SKM-1 (cell line): ENCODE data around the gene OXGR1.
"Not testable (repeated sequence)": the region's sequence is repeated elsewhere in the genome, so short reads cannot be mapped to it uniquely, and the experiment has no call there.

Experiments used
- DNase-seq: peaks from one replicate; lab custom pipeline; 2025; ENCODE audit not compliant: unreplicated experiment; lab: John Stamatoyannopoulos, UW

The OXGR1 gene

DNA sequence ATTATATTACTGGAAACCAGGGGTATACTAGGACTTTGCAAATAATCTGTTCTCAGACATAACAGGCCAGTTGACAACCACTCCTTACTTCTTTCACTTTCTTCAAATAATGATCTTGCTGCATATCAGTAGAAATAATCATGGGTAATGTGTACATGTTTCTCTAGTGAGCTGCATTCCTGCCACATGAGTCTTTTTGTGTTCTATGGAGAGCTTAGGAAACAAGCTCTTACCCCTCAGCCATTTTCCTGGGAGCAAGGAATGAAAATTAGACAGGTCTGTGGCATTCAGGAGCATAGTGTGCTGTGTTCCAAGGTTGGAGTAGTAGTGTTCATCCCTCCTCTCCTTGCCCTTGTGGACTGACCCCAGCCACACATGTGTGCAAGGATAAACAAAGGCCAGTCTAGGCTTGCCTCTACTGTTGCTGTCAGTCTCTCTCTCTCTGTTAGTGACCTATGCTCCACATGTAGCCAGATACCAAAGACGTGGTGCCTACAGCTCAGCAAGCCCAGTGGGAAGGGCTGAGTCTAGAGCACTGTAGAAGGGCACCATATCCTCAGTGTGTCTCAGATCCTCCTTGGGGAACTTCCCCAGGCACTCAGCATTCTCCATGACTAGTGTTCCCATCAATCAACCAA, 11.5 kb upstream of the OXGR1 start:
- DNase-seq = no peak

- no peak for DNase-seq
These were observed 10.6 kb upstream of the OXGR1 start for GRCh38 chr13:97004886-97005285.

DNA sequence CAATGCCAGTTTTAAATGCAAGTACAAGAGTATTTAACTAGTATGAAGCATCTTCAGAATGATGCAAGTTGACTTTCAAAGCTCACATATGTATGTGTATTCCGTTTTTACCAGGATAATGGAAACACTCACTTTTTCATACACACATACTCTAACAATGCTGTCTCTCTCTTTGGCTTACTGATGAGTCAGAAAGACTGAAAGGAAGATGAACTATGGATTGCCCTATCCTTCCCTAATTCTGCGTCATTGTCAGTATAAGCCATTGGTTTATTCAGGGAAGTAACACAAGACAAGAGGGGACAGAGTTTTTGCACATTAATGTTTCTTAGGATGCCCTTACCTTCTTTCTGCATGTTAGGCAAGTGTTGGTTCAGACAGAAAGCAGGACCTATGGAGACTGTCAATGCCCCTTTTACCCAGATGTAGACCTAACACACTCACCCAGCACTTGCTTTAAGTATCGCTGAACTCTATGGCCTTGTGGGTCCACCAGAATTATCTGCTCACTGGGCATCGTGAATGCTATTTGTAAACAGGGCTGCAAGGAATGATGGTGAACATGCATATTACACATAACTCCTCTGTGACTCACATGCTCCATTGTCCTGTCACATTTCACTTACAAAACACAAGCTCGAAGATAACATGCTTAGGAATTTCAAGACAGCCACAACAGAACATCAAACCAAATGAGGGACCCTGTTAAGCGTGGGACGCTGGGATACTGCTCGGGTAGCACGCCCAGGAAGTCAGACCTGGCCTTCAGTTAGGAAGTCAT, 10.0 kb upstream of the OXGR1 start:
- no peak for DNase-seq

- DNase-seq = no peak
These were observed 8.8 kb upstream of the OXGR1 start for GRCh38 chr13:97003071-97003470.

DNA sequence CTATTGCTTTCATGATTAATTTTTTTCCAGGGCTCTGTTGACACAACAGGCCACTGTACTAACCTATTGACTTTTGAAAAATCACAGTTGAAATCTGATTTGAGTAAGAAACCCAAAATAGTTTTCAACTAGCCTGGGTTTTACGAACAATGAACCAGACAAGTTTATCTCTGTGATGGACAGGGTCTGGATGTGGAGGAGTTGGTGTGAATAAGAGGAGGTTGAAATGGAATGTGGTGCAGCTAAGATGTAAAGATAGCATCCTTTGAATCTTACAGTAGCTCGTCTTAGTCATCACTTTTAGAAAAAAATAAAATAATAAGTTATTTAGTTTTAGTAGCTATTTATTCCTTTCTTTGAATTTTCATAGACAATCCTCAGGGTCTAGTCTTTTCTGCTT, 8.3 kb upstream of the OXGR1 start:
- DNase-seq = no peak

- peak; percentile 19 for DNase-seq
These were observed 7.4 kb upstream of the OXGR1 start for GRCh38 chr13:97001636-97002035.

DNA sequence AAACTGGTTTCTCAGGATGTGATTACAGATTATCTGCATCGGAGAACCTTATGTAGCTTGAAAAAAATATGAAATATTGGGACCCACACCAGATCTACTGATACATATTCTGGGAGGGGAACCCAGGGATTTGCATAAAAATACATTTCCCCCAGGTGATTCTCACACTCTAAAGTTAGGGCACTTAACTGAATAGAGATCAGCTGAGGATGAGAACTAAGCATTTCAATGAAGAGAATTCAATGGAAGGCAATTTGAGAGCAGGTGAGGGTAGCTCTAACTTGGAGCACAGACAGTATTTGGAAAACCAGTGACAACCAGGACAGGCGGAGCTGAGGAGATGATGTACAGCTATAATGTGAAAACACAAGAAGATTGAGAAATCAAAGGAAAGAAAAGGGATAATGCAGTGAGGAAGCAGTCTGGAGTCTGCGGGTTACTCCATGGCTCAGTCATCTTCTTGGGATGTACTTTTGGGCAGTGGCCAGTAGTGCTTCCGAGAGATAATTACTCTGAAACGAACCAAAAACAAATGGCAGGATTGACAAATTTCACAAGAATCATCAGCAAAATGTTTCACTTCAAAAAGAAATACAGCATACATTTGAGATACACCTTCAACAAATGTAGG, 6.1 kb upstream of the OXGR1 start:
- DNase-seq = no peak

- DNase-seq = no peak
These were observed 4.8 kb upstream of the OXGR1 start for GRCh38 chr13:96999091-96999490.

GRCh38 chr13:96998051-96998450, 3.8 kb upstream of the OXGR1 start:
- DNase-seq = no peak

- no peak for DNase-seq
These were observed 2.6 kb upstream of the OXGR1 start for GRCh38 chr13:96996886-96997285.

DNA sequence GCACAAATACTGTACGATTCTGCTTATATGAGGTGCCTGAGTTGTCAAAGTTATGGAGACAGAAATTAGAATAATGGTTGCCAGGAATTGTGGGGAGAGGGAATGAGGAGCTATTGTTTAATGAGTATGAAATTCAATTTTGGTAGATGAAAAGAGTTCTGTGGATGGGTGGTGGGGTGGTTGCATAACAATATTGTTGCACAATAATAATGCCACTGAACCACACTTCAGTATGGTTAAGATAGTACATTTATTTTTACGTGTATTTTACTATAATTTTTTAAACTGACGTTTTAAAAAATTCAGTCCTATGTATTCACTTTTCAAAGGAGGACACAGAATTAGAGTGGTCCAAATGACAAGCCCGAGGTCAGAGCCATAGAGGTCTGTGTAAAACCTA, 1.8 kb upstream of the OXGR1 start:
- DNase-seq = no peak

DNA sequence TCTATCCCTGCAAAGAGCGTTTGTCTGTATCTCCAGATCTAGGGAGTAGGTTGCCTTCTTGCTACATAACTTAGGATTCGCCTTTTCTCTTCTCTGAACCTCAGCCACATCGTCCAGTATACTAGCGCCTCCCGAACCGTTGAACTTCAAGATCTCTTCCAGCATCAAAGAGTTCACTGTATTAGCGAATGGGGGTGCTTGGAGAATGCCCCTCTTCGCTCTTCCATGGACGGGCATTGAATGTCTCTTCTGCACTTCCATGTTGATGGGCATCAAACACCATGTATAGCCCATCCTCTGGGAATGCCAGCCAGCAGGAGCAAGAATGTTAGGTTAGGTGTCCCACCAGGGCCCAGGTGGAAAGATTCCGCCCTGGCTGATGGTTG, 575 bp upstream of the OXGR1 start:
- no peak for DNase-seq

DNA sequence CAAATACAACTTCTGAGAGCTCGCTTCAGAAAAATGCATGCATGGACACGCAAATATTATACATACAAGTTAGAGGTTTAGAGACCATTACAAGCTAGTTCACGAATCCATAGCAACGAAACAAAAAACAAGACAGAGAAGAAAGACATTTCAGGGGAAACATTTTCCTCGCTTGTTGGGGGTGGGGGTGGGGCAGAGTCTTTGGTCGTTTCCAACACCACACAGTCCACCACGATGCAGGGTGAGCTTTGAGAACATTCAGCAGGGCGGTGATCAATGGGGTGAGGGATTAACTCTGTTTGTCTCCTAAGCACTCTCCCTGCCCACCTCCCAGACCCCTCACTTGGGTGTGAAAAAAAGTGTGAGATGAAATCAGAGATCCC, 651 bp downstream of the OXGR1 start:
- DNase-seq = no peak

- no peak for DNase-seq
These were observed 1.6 kb downstream of the OXGR1 start for GRCh38 chr13:96992633-96993032.

DNA sequence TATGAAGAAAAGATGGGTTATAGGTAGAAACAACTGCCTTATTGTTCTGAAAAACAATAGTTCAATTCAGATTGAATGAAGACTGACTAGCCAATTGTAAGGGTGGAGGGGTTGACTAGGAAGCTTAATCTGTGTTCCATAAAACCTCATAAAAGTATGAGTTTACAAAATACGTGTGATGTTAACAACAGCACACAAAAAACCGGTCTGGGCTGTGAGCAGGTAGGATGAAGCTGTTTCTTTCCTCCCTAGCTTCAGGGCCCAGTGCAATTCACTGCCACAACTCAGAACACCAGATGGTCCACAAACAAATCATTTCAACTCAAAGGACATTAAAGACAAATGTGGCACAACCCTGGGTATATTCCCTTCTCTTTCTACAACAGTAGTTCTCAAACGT, 3.2 kb downstream of the OXGR1 start:
- DNase-seq = no peak

GRCh38 chr13:96988441-96988840, 5.8 kb downstream of the OXGR1 start:
- DNase-seq = no peak

DNA sequence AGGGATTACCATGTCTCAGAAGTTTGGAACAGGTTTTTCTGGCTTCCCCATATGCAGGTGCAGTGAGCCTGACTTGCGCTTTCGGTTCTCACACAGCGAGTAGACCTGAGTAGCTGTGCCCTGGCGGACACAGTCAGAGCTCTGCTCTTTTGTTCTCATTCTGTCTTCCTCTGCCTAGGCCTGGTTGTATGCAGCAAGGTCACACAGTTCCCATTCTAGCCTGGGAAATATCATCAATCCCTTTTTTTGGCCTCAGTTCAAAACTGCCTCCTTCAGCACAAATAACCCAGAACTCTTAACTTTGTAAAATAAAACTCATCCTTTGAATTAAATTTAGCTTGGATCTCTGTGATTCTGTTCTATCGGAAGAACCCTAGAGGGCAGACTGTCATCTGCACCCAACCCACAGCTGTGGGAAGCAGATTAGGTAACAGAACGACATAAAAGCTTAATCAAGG, 10.2 kb downstream of the OXGR1 start:
- DNase-seq = no peak

- DNase-seq = peak; percentile 44
These were observed 11.6 kb downstream of the OXGR1 start for GRCh38 chr13:96982672-96983071.

DNA sequence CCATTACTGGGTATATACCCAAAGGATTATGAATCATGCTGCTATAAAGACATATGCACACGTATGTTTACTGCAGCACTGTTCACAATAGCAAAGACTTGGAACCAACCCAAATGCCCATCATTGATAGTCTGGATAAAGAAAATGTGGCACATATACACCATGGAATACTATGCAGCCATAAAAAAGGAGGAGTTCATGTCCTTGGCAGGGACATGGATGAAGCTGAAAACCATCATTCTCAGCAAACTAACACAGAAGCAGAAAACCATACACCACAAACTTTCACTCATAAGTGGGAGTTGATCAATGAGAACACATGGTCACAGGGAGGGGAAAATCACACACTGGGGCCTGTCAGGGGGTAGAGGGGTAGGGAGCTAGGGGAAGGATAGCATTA, 14.4 kb downstream of the OXGR1 start:
- not testable (repeated sequence) for DNase-seq

- no peak for DNase-seq
These were observed 26.2 kb downstream of the OXGR1 start for GRCh38 chr13:96968027-96968426.

GRCh38 chr13:96967248-96967745, 27.0 kb downstream of the OXGR1 start:
- no peak for DNase-seq
